Spleen (tissue), 11 donors: ENCODE results near the gene CREB3L2. TPM values are rescaled to one million over a fixed set of nuclear protein-coding genes. Genes with fewer than 3 reads are reported as not detected.

Source experiments
- DNase-seq: peaks from one replicate; pipeline ENCODE4 v3.0.0-alpha.2; 2020
- H3K27ac ChIP-seq, 8 donors: fragments of 200-600 bp; sonication (generic) in 7 of 8; 1 replicate in 4 of 8; 2 replicates in 4 of 8; pipeline versions ENCODE4 v1.5.0 to v1.8.0; 2016 to 2021; ENCODE audit warnings: inconsistent platforms in 4 of 8, mild to moderate bottlenecking in 4 of 8, moderate library complexity in 1 of 8
- H3K27me3 ChIP-seq, 7 donors: fragments of 200-600 bp; sonication (generic) in 6 of 7; replicated peaks in 1 of 7; 1 replicate in 4 of 7; 2 replicates in 3 of 7; pipeline versions ENCODE4 v1.5.0 to v1.8.0; 2016 to 2021; ENCODE audit warnings: inconsistent platforms in 3 of 7, mild to moderate bottlenecking in 1 of 7
- H3K36me3 ChIP-seq, 6 donors: fragments of 200-600 bp; sonication (generic) in 5 of 6; 1 replicate in 4 of 6; 2 replicates in 2 of 6; pipeline versions ENCODE4 v1.5.0 to v1.8.0; 2016 to 2021; ENCODE audit warnings: inconsistent platforms in 2 of 6
- H3K4me1 ChIP-seq, 6 donors: fragments of 200-600 bp; sonication (generic) in 5 of 6; 1 replicate in 3 of 6; 2 replicates in 3 of 6; pipeline versions ENCODE4 v1.5.0 to v1.8.0; 2016 to 2021; ENCODE audit warnings: inconsistent platforms in 3 of 6
- H3K4me3 ChIP-seq, 8 donors: fragments of 200-600 bp; sonication (generic) in 7 of 8; 1 replicate in 4 of 8; 2 replicates in 4 of 8; pipeline versions ENCODE4 v1.5.0 to v1.8.0; 2016 to 2021; ENCODE audit warnings: inconsistent platforms in 4 of 8, mild to moderate bottlenecking in 4 of 8, moderate library complexity in 2 of 8
- H3K9me3 ChIP-seq, 8 donors: fragments of 200-600 bp; sonication (generic) in 7 of 8; 1 replicate in 4 of 8; 2 replicates in 4 of 8; pipeline versions ENCODE4 v1.5.0 to v1.8.0; 2016 to 2021; ENCODE audit warnings: inconsistent platforms in 4 of 8
- POLR2A ChIP-seq, 3 donors: fragments of 450-650 bp; IDR thresholded peaks; one replicate each; pipeline ENCODE4 v1.5.1; 2017; ENCODE audit warnings: antibody characterized with exemption in 3 of 3, mild to moderate bottlenecking in 1 of 3
- POLR2AphosphoS5 ChIP-seq, 3 donors: sonication (generic); formaldehyde crosslinking; IDR thresholded peaks; one replicate each; pipeline ENCODE4 v1.5.1; 2017; ENCODE audit warnings: antibody characterized with exemption in 3 of 3
- WGBS, 5 donors: extraction: QIAGEN DNeasy Blood & Tissue Kit in 3 of 5; methylation state at CpG; one replicate each; pipeline versions ENCODE4 v1.1.5 to v1.1.7; 2013 to 2018; 5-methylcytosine and 5-hydroxymethylcytosine counted together
- intact Hi-C: fragments of 100-400 bp; cut with DNase I; formaldehyde crosslinking; loops from one replicate; pipeline ENCODE4 v1.15.0; 2023; ENCODE audit warnings: low total_unique reads
- polyA plus RNA-seq, 3 donors: library from polyadenylated mRNA; stranded (reverse); fragments of 200-250 nt; gene quantifications; one replicate each; pipeline ENCODE4 v1.2.1, GENCODE V29; 2013
- total RNA-seq, 7 donors: library from RNA; depleted of rRNA in 3 of 7; stranded (reverse); fragments of >200 nt in 3 of 7; fragmentation: NEBNext Ultra II Directional in 4 of 7; extraction: Animal tissue kit (Norgen Biotek cat#: 25700) in 4 of 7; gene quantifications; one replicate each; pipeline versions ENCODE4 v1.1.0 to v1.2.1, GENCODE V29; 2016 to 2021
- TF ChIP-seq, protein P1 (sequence below), 11 experiments: fragments of 200-600 bp in 7 of 11; fragments of 450-650 bp in 4 of 11; sonication (generic) in 4 of 11; IDR thresholded peaks in 8 of 11; conservative IDR thresholded peaks in 3 of 11; 1 replicate in 7 of 11; 2 replicates in 4 of 11; pipeline versions ENCODE4 v1.4.0 to v1.8.0; 2016 to 2021; ENCODE audit warnings: antibody characterized with exemption in 11 of 11, inconsistent platforms in 4 of 11, mild to moderate bottlenecking in 1 of 11
- donor health status: healthy with polysubstance abuse.
- donor health status: DM: no; HTN: no; CAD: no; lungs with moderate emphysema.
- donor health status: DM: no; HTN: no; CAD: no.
- donor health status: Bipolar disorder and iron deficiency.
- donor health status: healthy.
- donor health status: DM: no; HTN: no; CAD: no.
- donor health status: DM: yes; HTN: yes; CAD: no.

The CREB3L2 gene
- total and polyA plus RNA-seq, 10 donors, result 3.5 to 68.4 (median 42.4) TPM

DNA sequence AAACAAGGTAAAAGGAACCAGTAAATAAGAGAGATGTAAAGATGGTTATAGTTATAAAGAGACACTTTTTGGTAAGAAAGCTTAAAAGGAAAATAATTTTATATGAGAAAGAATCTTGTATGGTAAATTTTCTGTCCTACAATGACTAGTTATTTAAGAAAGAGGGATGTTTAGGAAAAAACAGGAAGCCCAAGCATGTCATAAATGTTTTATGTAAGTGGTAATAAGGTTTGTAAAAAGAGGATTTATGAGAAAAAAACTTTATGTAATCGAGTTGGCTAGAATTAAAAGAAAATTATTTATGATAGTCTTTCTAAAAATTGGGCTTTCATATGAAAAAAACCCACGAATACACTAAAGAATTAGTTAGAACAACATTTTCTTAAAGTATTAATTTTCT is 34.2 kb upstream of the CREB3L2 start:
- no peak for DNase-seq
- WGBS, 5 donors, result 35 to 64% (median 41%) methylated on average over 2 of the region's 2 CpGs

DNA sequence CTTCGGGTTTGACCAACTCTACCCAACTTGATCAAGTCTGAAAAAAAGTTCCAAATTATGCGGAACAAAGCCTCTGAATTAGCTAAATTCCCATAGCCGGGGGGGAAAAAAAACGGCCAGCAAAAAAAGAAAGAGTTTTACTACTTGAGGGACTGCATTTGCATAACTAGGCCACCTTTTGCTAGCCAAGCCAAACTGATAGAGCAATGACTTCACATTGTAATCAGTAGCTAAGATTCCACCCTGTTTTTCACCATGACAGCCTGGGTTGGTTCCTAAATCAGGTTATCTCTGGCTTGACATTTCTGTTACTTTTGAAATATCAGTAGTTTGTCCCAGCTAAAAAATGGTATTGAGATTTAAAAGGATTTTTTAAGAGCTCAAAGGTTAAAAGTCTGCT is 31.4 kb upstream of the CREB3L2 start:
- H3K4me3 ChIP-seq, result no peak overlapping the region
- no peaks in the 10 kb centered on the region for H3K27me3 ChIP-seq
- peaks cover 0 to 13% (median 0%) of the 10 kb centered on the region in 6 donors for H3K4me1 ChIP-seq
- no peak for DNase-seq
- TF ChIP-seq POLR2A (IDR thresholded peaks at IDR 0.05) (no peak), POLR2AphosphoS5 (IDR thresholded peaks at IDR 0.05) (no peak)
- TF ChIP-seq, protein P1, sequence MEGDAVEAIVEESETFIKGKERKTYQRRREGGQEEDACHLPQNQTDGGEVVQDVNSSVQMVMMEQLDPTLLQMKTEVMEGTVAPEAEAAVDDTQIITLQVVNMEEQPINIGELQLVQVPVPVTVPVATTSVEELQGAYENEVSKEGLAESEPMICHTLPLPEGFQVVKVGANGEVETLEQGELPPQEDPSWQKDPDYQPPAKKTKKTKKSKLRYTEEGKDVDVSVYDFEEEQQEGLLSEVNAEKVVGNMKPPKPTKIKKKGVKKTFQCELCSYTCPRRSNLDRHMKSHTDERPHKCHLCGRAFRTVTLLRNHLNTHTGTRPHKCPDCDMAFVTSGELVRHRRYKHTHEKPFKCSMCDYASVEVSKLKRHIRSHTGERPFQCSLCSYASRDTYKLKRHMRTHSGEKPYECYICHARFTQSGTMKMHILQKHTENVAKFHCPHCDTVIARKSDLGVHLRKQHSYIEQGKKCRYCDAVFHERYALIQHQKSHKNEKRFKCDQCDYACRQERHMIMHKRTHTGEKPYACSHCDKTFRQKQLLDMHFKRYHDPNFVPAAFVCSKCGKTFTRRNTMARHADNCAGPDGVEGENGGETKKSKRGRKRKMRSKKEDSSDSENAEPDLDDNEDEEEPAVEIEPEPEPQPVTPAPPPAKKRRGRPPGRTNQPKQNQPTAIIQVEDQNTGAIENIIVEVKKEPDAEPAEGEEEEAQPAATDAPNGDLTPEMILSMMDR (IDR thresholded peaks at IDR 0.05 in 8 of 11, conservative IDR thresholded peaks at IDR 0.05 in 3 of 11), result no peak
- H3K27ac ChIP-seq, result no peak overlapping the region
- H3K36me3 ChIP-seq, result no peaks in the 10 kb centered on the region
- intact Hi-C loops, result no loop called here
- H3K9me3 ChIP-seq, result peaks cover 0 to 28% (median 7%) of the 10 kb centered on the region in 8 donors
- WGBS, 5 donors, result 89 to 96% (median 93%) methylated on average over 4 of the region's 4 CpGs

More for the DNA sequence above, 34.2 kb upstream of the CREB3L2 start:
- Histone ChIP-seq H3K4me3 (no peak overlapping the region), H3K27ac (no peak overlapping the region), H3K27me3 (no peaks in the 10 kb centered on the region), H3K36me3 (no peaks in the 10 kb centered on the region), H3K4me1 (peaks cover 0 to 5% (median 0%) of the 10 kb centered on the region in 6 donors), H3K9me3 (peaks cover 0 to 31% (median 7%) of the 10 kb centered on the region in 8 donors)
- TF ChIP-seq, protein P1 (IDR thresholded peaks at IDR 0.05 in 8 of 11, conservative IDR thresholded peaks at IDR 0.05 in 3 of 11), result no peak
- TF ChIP-seq POLR2A (IDR thresholded peaks at IDR 0.05), result no peak
- no peak for TF ChIP-seq POLR2AphosphoS5 (IDR thresholded peaks at IDR 0.05)
- intact Hi-C loops, result no loop called here

DNA sequence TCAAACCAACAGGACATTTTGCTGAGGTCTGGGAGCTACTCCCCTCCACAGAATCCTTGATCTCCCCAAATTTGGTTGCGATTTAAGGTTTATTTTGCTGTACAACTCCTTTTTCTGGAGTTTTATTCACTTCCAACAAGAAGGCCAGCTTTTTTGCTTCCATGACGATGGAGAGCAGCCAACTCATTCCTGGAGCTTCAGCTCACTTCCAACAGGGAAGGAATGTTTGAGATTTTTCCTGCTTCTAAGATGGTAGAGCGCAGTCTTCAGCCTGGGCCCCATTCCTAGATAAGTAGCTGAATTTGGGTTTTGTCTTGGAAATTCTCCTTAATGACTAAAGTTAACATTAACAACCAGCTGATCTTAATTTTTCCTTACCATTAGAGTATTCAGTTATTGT is 30.9 kb upstream of the CREB3L2 start:
- TF ChIP-seq, protein P1 (IDR thresholded peaks at IDR 0.05 in 8 of 11, conservative IDR thresholded peaks at IDR 0.05 in 3 of 11), result no peak
- TF ChIP-seq POLR2A (IDR thresholded peaks at IDR 0.05) (no peak), POLR2AphosphoS5 (IDR thresholded peaks at IDR 0.05) (no peak)
- Histone ChIP-seq H3K9me3 (peaks cover 0 to 28% (median 7%) of the 10 kb centered on the region in 8 donors), H3K27ac (no peak overlapping the region), H3K36me3 (no peaks in the 10 kb centered on the region), H3K27me3 (no peaks in the 10 kb centered on the region), H3K4me1 (peaks cover 0 to 17% (median 0%) of the 10 kb centered on the region in 6 donors), H3K4me3 (no peak overlapping the region)
- WGBS, 5 donors, result 82 to 92% (median 88%) methylated on average over 3 of the region's 3 CpGs
- no peak for DNase-seq
- intact Hi-C loops, result no loop called here

DNA sequence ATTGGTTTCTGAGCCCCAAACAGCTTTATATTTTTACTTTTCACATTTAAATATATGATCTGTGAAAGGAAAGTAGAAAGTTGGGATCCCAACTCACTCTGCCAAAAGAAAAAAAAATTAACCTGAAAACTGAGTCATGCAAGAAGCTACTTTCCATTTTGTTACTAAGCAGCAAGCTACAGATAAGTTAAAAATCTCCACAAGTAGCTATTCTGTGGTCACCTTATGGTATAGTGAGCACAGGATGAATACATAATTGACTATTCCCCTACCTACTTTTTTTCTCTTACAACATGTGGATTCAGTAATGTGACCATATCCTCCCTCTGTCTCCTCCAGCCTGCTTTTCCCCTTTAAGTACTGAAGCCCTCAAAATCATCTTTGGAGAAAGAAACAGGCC is 30.3 kb upstream of the CREB3L2 start:
- TF ChIP-seq POLR2A (IDR thresholded peaks at IDR 0.05), result no peak
- TF ChIP-seq POLR2AphosphoS5 (IDR thresholded peaks at IDR 0.05), result no peak
- TF ChIP-seq, protein P1 (IDR thresholded peaks at IDR 0.05 in 8 of 11, conservative IDR thresholded peaks at IDR 0.05 in 3 of 11), result no peak
- Histone ChIP-seq H3K4me1 (peaks cover 0 to 23% (median 0%) of the 10 kb centered on the region in 6 donors), H3K4me3 (no peak overlapping the region), H3K27ac (no peak overlapping the region), H3K27me3 (no peaks in the 10 kb centered on the region), H3K9me3 (peaks cover 0 to 23% (median 7%) of the 10 kb centered on the region in 8 donors), H3K36me3 (no peaks in the 10 kb centered on the region)
- intact Hi-C loops, result no loop called here
- no peak for DNase-seq
